Fibroblast of skin of right quadriceps (primary cell): ENCODE data around the gene HSBP1L1.

Experiments
- DNase-seq: peaks from one replicate; pipeline ENCODE4 v3.0.0-alpha.2; 2013

Gene HSBP1L1

DNA sequence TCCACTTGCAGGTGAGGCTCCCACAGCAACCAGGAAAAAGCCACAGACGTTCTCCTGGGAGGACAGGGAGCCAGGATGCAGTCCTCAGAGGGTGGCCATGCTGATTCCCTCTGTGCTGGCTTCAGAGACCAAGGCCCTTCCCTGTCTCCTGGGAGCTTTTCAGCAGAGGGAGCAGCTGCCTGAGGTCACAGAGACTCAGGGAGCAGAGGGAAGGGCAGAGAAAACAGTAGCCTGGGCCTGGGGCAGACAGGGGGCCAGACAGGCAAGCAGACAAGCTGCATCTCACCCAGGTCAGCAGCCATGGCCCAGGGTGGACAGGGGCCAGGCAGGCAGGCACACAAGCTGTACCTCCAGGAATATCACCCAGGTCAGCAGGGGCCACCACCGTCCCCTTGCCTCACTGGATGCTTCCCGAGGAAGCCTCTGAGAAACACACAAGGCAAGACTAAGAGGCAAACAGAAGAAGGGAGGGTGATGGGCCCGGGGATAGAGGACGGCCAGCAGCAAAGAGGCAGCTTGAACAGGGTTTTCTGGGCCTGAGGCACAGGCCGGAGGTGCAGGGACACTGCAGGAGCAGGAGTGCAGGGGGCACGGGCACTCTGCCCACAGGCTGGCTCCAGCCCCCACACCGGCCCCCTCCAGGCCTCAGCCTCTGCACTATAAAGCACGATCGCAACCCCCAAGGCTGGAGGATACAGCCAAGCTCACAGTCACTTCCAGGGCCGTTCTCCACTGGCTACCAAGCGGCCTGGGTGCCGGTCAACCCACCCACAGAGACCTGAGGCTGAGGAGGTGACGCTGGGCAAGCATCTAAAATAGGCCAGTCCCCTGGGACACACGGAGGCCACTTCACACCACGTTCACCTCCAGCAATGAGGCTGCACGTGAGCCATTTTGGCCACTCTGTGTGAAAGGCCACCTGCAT, 19.1 kb upstream of the HSBP1L1 start:
- DNase-seq: no peak

DNA sequence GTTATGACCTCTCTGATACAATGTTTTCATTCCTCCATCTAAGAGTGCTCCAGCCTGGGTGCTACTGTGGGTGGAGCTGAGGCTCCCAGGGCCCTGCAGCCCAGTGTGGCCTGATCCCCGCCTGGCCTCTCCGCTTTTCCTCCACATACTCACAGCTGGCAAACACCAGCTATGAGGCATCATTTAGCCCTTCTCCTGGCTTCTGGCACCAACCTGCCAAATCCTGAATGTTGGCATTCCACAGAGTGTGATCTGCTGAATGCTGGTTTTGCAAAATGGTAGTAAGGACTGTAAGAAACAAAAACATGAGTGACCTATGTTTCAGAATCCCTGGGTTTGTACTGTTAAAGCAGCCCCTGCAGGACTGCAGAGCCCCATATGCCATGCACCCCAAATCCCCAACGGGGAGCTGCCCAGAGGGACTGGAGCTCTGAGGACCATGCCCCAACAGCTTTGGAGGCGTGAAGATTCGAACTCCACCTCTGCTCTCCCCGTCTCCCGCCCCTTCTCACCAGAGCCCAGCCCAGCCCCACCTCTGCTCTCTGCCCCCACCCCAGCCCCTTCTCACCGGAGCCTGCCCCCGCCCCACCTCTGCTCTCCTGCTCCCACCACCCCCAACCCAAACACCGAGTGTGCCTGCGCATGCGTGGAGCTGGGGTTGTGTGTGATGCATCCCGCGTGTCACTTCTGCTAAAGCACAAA, 17.2 kb upstream of the HSBP1L1 start:
- no peak for DNase-seq

DNA sequence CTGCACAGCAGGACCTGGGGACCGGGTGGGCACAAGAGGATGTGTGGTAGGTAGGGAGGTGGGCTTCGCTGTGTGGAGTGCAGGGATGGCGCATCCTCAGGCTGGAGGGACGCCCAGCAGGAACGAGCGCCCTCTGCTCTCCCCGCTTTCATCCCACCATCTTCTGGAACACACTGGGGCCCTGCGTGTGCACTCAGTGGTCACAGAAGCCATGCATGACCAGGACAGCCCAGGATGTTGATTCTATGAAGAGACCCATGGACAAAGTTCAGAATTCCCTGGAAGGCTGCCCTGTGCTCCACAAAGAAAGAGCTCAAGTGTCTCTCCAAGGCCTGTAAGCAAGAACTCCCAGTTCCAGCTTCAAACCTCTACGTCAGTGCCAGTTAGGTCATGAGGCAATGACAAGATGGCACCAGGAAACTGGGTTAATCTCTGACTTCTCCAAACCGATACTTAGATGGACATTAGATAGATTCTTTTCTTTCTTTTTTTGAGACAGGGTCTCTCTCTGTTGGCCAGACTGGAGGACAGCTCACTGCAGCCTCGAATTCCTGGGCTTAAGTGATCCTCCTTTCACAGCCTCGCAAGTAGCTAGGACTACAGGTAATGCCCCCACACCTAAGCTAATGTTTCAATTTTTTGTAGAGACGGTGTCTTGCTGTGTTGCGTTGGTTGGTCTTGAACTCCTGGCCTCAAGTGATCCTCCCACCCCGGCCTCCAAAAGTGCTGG, 16.4 kb upstream of the HSBP1L1 start:
- no peak for DNase-seq

DNA sequence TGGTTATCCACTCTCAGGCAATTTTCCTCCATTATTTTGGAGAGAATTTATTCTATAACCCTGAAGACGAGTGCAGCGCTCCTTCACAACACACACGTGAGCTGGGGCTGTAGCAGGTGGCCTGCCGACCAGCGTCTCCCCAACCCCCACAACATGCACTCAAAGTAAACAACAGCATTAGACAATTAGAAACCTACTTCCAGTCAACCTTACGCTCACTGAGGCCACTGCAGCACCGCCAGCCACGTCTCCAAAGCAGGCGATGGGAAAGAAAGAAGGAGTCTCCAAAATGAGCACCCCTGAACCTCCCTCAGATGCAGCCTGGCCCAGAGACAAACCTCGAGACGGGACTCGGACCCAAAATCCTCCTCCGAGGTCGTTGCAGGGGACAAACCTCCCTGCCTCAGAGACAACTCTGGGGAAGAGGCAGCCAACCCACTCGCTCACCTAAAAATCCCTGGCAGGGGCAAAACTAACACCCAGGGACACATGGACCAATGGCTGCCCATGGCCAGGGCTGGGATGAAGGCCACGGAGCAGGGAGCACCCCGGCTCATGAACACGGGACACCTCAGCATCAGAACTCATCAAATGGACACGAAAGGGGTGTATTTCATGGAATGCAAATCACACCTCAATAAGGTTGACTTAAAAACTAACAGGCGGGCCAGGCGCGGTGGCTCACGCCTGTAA, 15.6 kb upstream of the HSBP1L1 start:
- DNase-seq: no peak

DNA sequence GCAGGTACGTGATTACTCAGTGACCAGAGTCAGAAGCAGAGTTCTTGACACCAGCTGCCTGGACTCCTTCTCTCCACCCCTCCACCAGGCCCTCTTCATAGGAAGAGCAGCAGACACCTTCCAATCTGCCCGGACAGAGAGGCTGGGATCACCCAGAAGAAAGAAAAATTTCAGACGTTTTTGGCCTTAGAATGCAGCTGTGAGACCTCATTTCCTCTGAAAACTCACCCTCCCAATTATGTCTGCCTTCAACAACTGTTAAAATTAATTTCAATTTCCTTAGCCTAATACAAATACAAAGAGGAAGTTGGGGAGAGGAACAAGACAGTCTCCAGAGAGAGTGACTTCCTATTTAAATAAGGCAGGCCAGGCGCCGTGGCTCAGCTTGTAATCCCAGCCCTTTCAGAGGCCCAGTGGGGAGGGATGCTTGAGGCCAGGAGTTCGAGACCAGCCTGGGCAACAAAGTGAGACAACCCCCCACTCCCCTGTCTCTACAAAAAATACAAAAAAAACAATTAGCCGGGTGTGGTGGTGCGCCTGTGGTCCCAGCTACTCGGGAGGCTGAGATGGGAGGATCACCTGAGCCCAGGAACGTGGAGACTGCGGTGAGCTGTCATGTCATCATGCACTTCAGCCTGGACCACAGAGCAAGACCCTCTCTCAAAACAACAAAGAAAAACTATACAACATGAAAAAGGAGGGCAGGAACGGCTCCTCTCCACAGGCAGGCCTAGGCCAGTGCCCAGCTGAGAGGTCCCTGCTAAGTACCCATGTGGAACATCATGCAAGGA, 14.6 kb upstream of the HSBP1L1 start:
- no peak for DNase-seq

DNA sequence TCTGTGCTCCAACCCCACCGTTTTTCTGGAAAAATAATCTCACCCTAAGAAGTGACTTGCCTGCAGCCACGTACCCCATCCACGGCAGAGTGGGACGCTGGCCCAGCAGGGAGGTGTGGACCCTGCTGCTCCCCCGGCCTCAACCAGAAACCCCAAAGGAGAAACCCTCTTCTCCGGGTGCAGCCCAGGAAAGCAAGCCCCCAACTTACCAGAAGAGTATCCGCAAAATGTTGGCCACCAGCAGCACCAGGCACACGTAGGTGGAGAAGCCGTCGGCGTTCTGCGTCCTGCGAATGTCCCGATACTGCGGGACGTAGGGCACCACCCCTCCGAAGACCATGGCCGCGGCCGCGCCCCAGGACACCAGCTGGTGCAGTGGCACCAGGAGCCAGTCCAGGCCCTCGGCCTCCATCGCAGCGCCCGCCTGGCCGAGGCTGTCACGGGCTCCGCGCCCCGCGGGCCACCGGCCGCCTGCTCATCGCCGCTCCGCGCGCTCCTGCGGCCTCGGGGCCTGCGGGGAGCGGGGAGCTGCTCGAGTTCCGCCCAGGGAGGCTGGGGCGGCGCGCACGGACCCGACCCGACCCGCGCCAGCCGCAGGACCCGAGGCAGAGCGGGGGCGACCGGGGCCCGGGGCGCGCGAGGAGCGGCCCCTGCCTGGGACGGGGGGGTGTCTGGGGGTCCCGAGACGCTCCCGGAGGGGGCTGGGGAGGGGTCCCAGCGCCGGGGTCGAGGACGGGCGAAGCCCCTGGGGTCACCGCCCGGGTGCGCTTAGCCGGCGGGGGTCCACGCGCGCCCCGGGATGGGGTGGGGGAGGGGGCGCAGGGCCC, 13.7 kb upstream of the HSBP1L1 start:
- no peak for DNase-seq

DNA sequence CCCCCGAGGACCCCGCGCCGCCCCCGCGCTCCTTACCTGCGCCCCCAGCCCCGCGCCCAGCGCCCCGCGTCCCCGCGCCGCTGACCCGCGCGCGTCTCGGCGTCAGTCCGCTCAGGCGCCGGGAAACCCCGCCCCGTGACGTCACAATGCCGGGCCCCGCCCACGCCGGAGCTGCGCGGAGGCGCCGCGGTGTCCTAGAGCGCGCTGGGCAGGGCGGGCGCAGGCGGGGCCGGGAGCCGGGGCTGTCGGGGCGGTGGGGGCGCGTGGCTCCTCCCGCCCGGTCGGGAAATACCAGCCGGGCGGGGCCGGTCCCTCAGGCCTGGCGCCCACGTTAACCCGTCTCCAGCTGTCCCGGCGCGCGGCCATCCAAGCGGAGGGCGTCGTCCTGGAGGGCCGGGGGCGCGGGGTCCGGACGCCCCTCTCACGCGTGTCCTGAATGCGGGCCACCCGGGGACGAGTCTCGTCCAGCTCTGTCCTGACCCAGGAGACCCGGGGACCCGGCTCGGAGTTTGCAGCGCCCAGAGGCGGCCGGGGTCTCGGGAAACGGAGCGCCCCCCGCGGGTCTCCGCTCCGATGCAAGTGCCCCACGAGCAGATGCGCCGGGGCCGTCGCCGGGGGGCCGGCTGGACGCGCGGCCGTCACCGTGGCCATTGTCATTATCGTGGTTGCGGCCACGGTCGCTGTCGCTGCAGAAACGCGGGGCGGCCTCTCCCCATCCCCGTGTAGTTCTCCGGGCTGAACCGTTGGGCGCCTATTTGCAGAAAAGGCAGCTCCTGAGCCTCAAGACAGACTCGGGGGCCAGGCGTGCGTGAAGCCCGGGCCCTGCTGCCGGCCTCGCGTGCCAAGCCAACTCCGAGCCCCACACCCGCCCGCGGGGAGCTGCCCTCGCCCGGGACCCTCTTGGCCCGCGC, 12.6 kb upstream of the HSBP1L1 start, which contains the start of gene SLC66A2:
Gene SLC66A2 (minus strand): TSS at position 109 of the 911 bp plus-strand sequence. CDS start 727 bp downstream, outside the sequence.
- DNase-seq: peak; percentile 85

DNA sequence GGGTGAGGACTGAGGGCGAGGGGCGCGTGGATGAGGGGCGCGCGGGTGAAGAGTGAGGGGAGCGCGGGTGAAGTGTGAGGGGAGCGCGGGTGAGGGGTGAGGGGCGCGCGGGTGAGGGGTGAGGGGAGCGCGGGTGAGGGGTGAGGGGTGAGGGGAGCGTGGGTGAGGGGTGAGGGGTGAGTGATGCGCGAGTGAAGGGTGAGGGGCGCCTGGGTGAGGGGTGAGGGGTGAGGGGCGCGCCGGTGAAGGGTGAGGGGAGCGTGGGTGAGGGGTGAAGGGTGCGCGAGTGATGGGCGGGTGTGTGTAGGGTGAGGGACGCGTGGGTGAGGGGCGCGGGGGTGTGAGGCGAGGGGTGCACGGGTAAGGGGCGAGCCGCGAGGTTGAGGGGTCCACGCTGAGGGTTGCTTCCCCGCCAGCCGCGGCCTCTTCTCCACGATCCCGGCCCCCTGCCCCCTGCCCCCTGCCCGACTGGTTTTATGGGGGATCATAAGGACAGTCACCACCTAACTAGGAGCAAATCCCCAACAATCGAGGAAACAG, 11.9 kb upstream of the HSBP1L1 start:
- no peak for DNase-seq

DNA sequence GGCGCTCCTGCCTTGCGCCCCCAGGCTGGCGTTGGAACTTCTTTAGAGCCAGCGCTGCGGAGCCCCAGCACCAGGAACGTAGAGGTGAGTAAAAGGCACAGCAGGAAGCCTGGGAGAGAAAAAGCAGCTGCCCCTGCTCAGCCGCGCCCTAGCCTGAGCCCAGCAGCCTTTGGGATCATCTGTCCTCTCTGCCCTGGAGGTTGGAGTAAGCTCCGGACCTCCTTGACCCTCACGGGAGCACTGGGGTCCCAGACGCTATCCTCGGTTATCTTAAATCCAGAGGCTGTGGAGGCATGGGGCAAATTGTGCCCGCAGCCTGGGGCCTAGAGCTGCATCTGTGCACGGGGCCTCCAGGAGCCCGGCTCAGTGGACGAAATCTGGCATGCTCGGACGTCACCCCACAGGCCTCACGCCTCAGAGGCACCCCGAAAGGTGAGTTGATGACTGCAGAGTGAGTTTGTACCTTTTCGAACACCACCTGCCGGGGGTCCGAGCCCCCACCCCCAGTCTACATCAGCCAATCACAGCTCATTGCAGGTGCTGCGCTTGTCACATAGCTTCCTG, 11.4 kb upstream of the HSBP1L1 start:
- DNase-seq: no peak

DNA sequence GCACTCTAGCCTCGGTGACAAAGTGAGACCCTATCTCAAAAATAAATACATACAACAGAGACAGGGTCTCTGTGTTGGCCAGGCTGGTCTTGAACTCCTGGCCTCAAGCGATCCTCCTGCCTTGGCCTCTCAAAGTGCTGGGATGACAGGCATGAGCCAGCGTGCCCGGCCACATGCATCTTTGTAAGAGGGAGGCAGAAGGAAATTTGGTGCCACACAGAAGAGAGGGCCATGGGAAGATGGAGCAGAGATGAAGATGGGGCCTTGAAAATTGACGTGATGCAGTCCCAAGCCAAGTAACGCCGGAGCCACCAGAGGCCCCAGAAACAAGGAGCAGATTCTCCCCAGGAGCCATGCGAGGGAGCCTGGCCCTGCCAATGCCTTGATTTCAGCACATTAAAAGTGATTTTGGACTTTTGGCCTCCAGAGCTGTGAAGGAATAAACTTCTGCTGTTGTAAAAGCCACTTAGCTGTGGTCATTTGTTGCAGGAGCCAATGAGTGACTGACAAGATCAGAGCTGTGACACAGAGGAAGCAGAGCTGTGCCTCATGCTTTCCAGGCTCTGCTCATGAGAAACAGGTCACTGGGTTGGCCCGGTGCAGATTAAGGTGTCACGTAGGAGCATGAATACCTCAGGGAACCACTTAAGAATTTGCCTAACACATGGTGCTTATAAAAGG, 10.3 kb upstream of the HSBP1L1 start:
- no peak for DNase-seq

DNA sequence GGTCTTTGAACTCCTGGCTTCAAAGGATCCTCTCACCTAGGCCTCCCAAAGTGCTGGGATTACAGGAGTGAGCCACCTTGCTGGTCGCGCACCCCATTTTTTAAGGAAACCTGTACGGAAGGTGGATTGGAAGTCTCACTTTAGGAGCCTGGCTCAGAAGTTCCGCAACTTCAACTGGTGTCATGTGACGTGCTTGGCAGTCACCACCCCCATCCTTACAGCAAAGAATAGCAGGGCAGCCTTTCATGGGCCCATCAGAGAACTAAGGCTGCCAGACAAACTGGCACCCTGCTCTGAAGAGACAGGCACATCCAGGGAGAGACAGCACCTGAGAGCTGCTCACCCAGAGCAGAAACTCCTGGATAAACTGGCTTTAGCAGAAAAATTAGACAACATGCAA, 9.7 kb upstream of the HSBP1L1 start:
- no peak for DNase-seq

DNA sequence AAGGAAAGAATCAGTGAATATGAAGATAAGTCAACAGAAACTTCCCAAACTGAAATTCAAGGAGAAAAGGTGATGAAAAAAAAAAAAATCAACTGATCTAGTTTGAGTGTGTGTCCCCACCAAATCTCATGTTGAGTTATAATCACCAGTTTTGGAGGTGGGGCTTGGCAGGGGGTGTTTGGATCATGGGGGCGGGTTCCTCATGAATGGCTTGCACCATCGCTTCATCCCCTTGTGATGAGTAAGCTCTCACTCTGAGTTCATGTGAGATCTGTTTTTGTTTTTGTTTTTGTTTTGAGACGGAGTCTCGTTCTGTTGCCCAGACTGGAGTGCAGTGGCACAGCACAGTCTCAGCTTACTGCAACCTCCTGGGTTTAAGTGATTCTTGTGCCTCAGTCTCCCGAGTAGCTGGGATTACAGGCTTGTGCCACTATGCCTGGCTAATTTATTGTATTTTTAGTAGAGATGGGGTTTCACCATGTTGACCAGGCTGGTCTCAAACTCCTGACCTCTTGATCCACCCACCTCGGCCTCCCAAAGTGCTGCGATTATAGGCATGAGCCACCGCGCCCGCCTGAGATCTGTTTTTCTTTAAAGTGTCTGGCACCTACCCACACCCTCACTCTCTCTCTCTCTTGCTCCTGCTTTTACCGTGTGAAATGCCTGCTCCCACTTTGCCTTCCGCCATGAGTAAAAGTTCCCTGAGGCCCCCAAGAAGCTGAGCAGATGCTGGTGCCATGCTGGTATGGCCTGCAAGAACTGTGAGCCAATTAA, 9.0 kb upstream of the HSBP1L1 start:
- no peak for DNase-seq

DNA sequence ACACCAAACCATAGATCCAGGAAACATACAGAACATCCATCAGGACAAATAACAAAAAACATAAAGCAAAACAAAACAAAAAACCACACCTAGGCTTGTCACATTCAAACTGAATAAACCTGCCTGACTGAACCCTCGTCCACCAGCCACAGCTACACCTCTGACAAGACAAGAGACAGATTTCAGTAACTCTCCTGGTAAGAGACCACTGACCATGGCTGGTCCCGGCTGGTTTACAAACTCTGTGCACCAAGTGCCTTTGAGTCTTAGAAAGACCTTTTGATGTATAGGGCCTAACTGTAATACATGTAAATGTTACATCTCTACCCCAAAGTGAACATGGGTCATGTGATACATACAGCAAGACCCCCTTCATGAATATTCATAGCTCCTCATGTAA, 8.2 kb upstream of the HSBP1L1 start:
- DNase-seq: no peak

DNA sequence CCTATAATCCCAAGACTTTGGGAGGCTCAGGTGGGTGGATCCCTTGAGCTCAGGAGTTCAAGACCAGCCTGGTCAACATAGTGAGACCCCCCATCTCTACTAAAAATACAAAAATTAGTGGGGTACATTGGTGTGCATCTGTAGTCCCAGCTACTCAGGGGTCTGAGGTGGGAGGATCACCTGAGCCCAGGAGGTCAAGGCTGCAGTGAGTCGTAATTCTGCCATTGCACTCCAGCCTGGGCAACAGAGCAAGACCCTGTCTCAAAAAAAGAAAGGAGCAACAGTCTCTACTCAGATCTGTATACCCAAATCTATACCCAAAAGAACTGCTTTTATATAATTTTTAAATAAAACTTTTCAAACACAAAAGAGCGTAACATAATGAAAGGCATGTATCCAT, 5.5 kb upstream of the HSBP1L1 start:
- no peak for DNase-seq

DNA sequence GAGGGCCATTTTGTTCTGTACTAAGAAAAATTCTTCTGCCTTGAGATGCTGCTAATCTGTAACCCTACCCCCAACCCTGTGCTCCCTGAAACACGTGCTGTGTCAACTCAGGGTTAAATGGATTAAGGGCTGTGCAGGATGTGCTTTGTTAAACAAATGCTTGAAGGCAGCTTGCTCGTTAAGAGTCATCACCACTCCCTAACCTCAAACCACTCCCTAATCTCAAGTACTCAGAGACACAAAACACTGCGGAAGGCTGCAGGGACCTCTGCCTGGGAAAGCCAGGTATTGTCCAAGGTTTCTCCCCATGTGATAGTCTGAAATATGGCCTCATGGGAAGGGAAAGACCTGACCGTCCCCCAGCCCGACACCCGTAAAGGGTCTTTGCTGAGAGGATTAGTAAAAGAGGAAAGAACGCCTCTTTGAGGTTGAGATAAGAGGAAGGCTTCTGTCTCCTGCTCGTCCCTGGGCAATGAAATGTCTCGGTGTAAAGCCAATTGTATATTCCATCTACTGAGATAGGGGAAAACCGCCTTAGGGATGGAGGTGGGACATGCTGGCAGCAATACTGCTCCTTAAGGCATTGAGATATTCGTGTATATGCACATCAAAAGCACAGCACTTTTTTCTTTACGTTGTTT, 4.2 kb upstream of the HSBP1L1 start:
- DNase-seq: peak; percentile 44

DNA sequence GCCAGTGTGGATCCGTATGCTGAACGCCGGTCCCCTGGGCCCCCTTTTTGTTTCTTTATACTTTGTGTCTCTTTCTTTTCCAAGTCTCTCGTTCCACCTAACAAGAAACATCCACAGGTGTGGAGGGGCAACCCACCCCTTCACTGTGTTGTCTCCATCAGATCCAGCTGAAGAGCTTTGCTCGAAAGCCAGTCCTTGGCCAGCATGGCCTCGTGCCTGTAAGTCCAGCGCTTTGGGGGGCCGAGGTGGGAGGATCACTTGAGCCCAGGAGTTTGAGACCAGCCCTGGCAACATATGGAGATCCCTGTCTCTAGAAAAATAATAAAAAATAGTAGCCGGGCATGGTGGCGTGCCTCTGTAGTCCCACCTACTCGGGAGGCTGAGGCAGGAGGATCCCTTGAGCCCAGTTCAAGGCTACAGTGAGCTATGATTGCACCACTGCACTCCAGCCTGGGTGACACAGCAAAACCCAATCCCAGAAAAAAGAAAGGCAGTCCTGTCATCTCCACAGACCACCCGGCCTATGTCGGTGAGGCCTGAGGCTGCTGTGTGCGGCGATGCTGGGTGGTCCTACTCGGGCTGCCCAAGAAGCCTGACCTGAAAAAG, 3.4 kb upstream of the HSBP1L1 start:
- no peak for DNase-seq
